Gastroesophageal sphincter (tissue), 4 donors: Measurements from ENCODE around the gene SIRPD. TPM values are rescaled to one million over a fixed set of nuclear protein-coding genes. Genes with fewer than 3 reads are reported as not detected.
"Not testable (repeated sequence)": the region's sequence is repeated elsewhere in the genome, so short reads cannot be mapped to it uniquely, and the experiment has no call there.

Source experiments
- ATAC-seq: fragments of 150-250 bp; one replicate; pipeline ENCODE4 v1.9.1; 2016; ENCODE audit warnings: mild to moderate bottlenecking, moderate library complexity
- H3K27ac ChIP-seq, 4 donors: fragments of 200-600 bp; sonication (generic) in 3 of 4; 1 replicate in 3 of 4; 2 replicates in 1 of 4; pipeline ENCODE4 v1.5.1; 2016 to 2019
- H3K27me3 ChIP-seq: fragments of 200-600 bp; sonication (generic); one replicate; pipeline ENCODE4 v1.5.1; 2019
- H3K36me3 ChIP-seq, 2 donors: fragments of 200-600 bp; sonication (generic); one replicate each; pipeline ENCODE4 v1.5.1; 2019; ENCODE audit warnings: control low read depth in 1 of 2
- H3K4me1 ChIP-seq, 3 donors: fragments of 200-600 bp; sonication (generic); 1 replicate in 2 of 3; 2 replicates in 1 of 3; pipeline ENCODE4 v1.5.1; 2016 to 2019; ENCODE audit warnings: control low read depth in 2 of 3
- H3K4me3 ChIP-seq, 2 donors: fragments of 200-600 bp; sonication (generic); one replicate each; pipeline ENCODE4 v1.5.1; 2019; ENCODE audit warnings: mild to moderate bottlenecking in 1 of 2, moderate library complexity in 1 of 2
- H3K9me3 ChIP-seq, 3 donors: fragments of 200-600 bp; sonication (generic); one replicate each; pipeline ENCODE4 v1.5.1; 2017 to 2019; ENCODE audit warnings: control low read depth in 2 of 3
- CTCF ChIP-seq, 4 experiments: fragments of 200-600 bp in 2 of 4; fragments of 450-650 bp in 2 of 4; sonication (generic) in 1 of 4; IDR thresholded peaks; one replicate each; pipeline ENCODE4 v1.5.1; 2017 to 2019; ENCODE audit warnings: antibody characterized with exemption in 4 of 4, mild to moderate bottlenecking in 2 of 4, moderate library complexity in 2 of 4
- EP300 ChIP-seq: sonication (generic); formaldehyde crosslinking; IDR thresholded peaks from one replicate; pipeline ENCODE4 v1.6.1; 2017; ENCODE audit warnings: antibody characterized with exemption, mild to moderate bottlenecking
- POLR2A ChIP-seq, 2 donors: fragments of 450-650 bp; IDR thresholded peaks; one replicate each; pipeline ENCODE4 v1.6.1; 2017; ENCODE audit warnings: antibody characterized with exemption in 2 of 2, mild to moderate bottlenecking in 2 of 2, moderate library complexity in 1 of 2
- POLR2AphosphoS5 ChIP-seq: sonication (generic); formaldehyde crosslinking; IDR thresholded peaks from one replicate; pipeline ENCODE4 v1.6.1; 2017; ENCODE audit warnings: antibody characterized with exemption
- WGBS, 2 donors: methylation state at CpG; one replicate each; pipeline ENCODE4 v1.1.5; 2018; ENCODE audit warnings: low coverage in 1 of 2; 5-methylcytosine and 5-hydroxymethylcytosine counted together
- total RNA-seq, 4 donors: library from RNA; depleted of rRNA; stranded (reverse); fragments of >200 nt; gene quantifications; one replicate each; pipeline ENCODE4 v1.1.0, GENCODE V29; 2016

The SIRPD gene
- total RNA-seq, 4 donors from 2014 or later: 0.27 TPM; not detected in 3

DNA sequence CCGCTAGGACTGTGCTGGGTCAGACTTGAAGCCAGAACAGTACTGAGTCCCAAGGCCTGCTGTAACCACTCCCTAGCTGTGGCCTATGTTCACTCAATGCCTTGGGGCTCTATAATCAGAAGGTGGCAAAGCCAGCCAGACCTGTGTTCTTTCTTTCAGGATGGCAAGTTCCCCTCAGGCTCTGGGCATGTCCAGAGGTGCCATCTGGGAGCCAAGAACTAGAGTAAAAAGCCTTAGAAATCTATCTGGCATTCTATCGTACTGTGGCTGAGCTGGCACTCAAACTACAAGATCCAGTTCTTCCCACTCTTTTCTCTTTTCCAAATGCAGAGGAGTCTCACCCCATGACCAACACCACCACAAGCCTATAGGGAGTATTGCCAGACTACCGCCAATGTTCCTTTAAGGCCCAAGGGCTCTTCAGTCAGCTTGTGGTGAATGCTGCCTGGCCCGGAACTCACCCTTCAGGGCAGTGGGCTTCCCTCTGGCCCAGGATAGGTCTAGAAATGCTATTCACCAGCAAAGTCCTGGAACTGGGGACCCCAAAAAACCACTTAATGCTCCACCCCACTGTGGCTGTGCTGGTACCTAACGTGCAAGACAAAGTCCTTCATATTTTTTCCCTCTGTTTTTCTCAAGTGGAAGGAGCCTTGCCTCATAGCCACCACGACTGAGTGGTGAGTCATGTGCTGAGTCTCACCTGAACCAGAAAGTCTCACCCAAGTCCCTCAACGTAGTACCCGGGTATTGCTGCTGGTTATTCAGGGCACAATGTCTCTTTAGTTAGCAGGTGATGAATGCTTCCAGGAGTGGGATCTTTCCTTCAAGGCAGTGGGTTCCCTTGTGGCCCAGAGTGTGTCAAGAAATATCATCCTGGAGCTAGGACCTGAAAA, 57.7 kb downstream of the SIRPD start:
- no peak for TF ChIP-seq POLR2A (IDR thresholded peaks at IDR 0.05)
- TF ChIP-seq EP300: no peak
- TF ChIP-seq CTCF (IDR thresholded peaks at IDR 0.05): no peak
- no peak for TF ChIP-seq POLR2AphosphoS5
- H3K4me1 ChIP-seq: no peaks in the 10 kb centered on the region
- H3K27me3 ChIP-seq: peaks cover 17% of the 10 kb centered on the region
- no peaks in the 10 kb centered on the region for H3K36me3 ChIP-seq
- peaks cover 0 to 12% (median 0%) of the 10 kb centered on the region in 3 donors for H3K9me3 ChIP-seq
- 75 to 82% methylated on average over 3 to 4 of the region's 8 CpGs for WGBS, 2 donors
- no peak overlapping the region for H3K27ac ChIP-seq
- ATAC-seq: no peak
- no peak overlapping the region for H3K4me3 ChIP-seq

DNA sequence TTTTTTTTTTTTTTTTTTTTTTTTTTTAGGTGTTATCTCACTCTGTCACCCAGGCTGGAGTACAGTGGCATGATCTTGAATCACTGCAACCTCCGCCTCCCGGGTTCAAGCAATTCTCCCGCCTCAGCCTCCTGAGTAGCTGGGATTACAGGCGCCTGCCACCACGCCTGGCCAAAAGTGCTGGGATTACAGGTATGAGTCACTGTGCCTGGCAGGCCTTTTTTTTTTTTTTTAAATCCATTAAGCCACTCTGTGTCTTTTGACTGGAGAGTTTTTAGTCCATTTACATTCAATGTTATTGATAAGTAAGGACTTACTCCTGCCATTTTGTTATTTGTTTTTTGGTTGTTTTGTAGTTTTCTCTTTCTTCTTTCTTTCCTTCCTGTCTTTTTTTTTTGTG, 60.1 kb downstream of the SIRPD start:
- not testable (repeated sequence) for H3K4me1 ChIP-seq, H3K36me3 ChIP-seq, H3K4me3 ChIP-seq, H3K9me3 ChIP-seq, H3K27ac ChIP-seq, ATAC-seq
- H3K27me3 ChIP-seq: peaks cover 23% of the 10 kb centered on the region
- 95 to 100% methylated on average over 1 to 5 of the region's 5 CpGs for WGBS, 2 donors

DNA sequence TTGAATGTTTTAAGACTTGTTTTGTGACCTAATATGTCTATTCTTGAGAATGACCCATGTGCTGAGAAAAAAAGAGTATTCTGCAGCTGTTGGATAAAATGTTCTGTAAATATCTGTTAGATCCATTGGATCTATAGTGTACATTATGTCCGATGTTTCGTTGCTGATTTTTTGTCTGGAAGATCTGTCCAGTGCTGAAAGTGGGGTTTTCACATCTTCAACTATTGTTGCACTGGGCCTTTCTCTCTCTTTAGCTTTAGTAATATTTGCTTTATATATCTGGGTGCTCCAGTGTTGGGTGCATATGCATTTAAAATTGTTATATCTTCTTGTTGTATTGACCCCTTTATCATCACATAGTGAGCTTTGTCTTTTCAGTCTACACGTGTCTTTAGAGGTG, 60.6 kb downstream of the SIRPD start:
- Histone ChIP-seq H3K27ac (no peak overlapping the region), H3K36me3 (no peaks in the 10 kb centered on the region), H3K4me1 (no peaks in the 10 kb centered on the region), H3K9me3 (peaks cover 0 to 3% (median 0%) of the 10 kb centered on the region in 3 donors), H3K27me3 (peaks cover 23% of the 10 kb centered on the region), H3K4me3 (no peak overlapping the region)
- WGBS, 2 donors: 80 to 84% methylated on average over 1 to 2 of the region's 3 CpGs
- no peak for ATAC-seq
- TF ChIP-seq POLR2A (IDR thresholded peaks at IDR 0.05) (no peak), POLR2AphosphoS5 (no peak), CTCF (IDR thresholded peaks at IDR 0.05) (no peak), EP300 (no peak)

- H3K36me3 ChIP-seq: no peaks in the 10 kb centered on the region
- 29 to 36% methylated on average over 3 of the region's 3 CpGs for WGBS, 2 donors
- ATAC-seq: no peak
- H3K4me1 ChIP-seq: no peaks in the 10 kb centered on the region
- TF ChIP-seq CTCF (IDR thresholded peaks at IDR 0.05) (no peak), EP300 (no peak), POLR2AphosphoS5 (no peak), POLR2A (IDR thresholded peaks at IDR 0.05) (no peak)
- no peak overlapping the region for H3K4me3 ChIP-seq
- H3K27me3 ChIP-seq: peaks cover 19% of the 10 kb centered on the region
- H3K27ac ChIP-seq: no peak overlapping the region
- no peaks in the 10 kb centered on the region for H3K9me3 ChIP-seq
Measured at GRCh38 chr20:1494436-1494835, 63.1 kb downstream of the SIRPD start.

DNA sequence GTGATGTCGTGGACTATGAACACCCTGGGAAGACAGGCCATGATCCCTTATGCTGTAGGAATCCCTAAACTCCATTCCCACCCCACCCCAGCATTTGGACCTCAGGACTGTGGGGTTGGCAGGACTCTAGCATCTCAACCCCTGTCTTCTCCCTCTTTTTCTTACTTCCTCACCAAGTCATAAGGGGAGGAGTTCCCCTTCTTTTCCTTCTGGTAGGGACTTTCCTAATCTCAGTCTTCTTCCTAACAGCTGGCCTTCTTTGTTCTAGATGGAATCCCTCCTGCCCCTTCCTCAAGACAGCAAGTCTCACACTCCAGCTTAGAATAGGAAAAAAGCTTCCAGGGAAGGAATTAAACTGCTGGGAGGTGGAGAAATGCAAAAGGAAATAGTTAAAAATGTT, 64.0 kb downstream of the SIRPD start:
- 75 to 100% methylated on average over 1 of the region's 1 CpG for WGBS, 2 donors
- Histone ChIP-seq H3K4me1 (no peaks in the 10 kb centered on the region), H3K9me3 (no peaks in the 10 kb centered on the region), H3K27ac (no peak overlapping the region), H3K27me3 (peaks cover 20% of the 10 kb centered on the region), H3K4me3 (no peak overlapping the region), H3K36me3 (no peaks in the 10 kb centered on the region)
- no peak for ATAC-seq
- TF ChIP-seq EP300 (no peak), CTCF (IDR thresholded peaks at IDR 0.05) (no peak), POLR2A (IDR thresholded peaks at IDR 0.05) (no peak), POLR2AphosphoS5 (no peak)
